Small intestine (tissue), 7 donors: ENCODE measurements around the gene RTL10. TPM values are rescaled to one million over a fixed set of nuclear protein-coding genes. Genes with fewer than 3 reads are reported as not detected.

Experiments used
- DNase-seq, 2 donors: peaks; one replicate each; pipeline versions ENCODE4 v3.0.0 to v3.0.0-alpha.2; 2013
- FAIRE-seq: peaks from 2 replicates; lab custom pipeline; 2012; peaks lifted over from hg19 to GRCh38; lab: Jason Lieb, UNC
- H3K27ac ChIP-seq, 3 donors: one replicate each; pipeline ENCODE4 v1.5.1; 2013; ENCODE audit warnings: low read length in 2 of 3, mild to moderate bottlenecking in 2 of 3, control low read depth in 1 of 3, inconsistent platforms in 1 of 3, low read depth in 1 of 3, moderate library complexity in 1 of 3
- H3K27me3 ChIP-seq, 3 donors: one replicate each; pipeline ENCODE4 v1.6.1; 2013; ENCODE audit warnings: low read length in 3 of 3, inconsistent platforms in 1 of 3; ENCODE audit not compliant: control insufficient read depth in 3 of 3, insufficient read depth in 3 of 3
- H3K36me3 ChIP-seq, 3 donors: one replicate each; pipeline ENCODE4 v1.6.1; 2013; ENCODE audit warnings: low read length in 3 of 3, inconsistent platforms in 1 of 3, low read depth in 1 of 3, mild to moderate bottlenecking in 1 of 3, moderate library complexity in 1 of 3; ENCODE audit not compliant: control insufficient read depth in 3 of 3, insufficient read depth in 2 of 3
- H3K4me1 ChIP-seq, 3 donors: one replicate each; pipeline ENCODE4 v1.6.1; 2013; ENCODE audit warnings: low read length in 2 of 3, inconsistent platforms in 1 of 3, low read depth in 1 of 3, mild to moderate bottlenecking in 1 of 3, moderate library complexity in 1 of 3; ENCODE audit not compliant: control insufficient read depth in 3 of 3, insufficient read depth in 2 of 3
- H3K4me3 ChIP-seq, 3 donors: one replicate each; pipeline ENCODE4 v1.5.1; 2013; ENCODE audit warnings: low read length in 3 of 3, control low read depth in 1 of 3, inconsistent platforms in 1 of 3, low read depth in 1 of 3, mild to moderate bottlenecking in 1 of 3, moderate library complexity in 1 of 3
- H3K9me3 ChIP-seq, 2 donors: one replicate each; pipeline ENCODE4 v1.6.1; 2013; ENCODE audit warnings: low read depth in 1 of 2, low read length in 1 of 2; ENCODE audit not compliant: control insufficient read depth in 2 of 2, insufficient read depth in 1 of 2
- WGBS, 3 donors: extraction: QIAGEN DNeasy Blood & Tissue Kit; methylation state at CpG; one replicate each; pipeline ENCODE4 v1.1.7; 2013; 5-methylcytosine and 5-hydroxymethylcytosine counted together
- polyA plus RNA-seq, 4 donors: library from polyadenylated mRNA; stranded (reverse) in 3 of 4; unstranded in 1 of 4; fragments of 200-250 nt in 3 of 4; fragments of 120-200 nt in 1 of 4; gene quantifications; one replicate each; pipeline versions ENCODE4 v1.2.1 to v1.2.3, GENCODE V29; 2013
- donor health status: healthy with polysubstance abuse.
- donor health status: control.
- donor health status: control.
- donor health status: Bipolar disorder and iron deficiency.
- donor health status: healthy.

Gene RTL10
- polyA plus RNA-seq, 4 donors = 9.7 to 30.6 (median 22.3) TPM

GRCh38 chr22:19879992-19880785 lies 25.5 kb upstream of the RTL10 start:
- Histone ChIP-seq H3K9me3 (no peaks in the 10 kb centered on the region), H3K4me1 (peaks cover 0 to 7% (median 0%) of the 10 kb centered on the region in 3 donors), H3K27me3 (no peaks in the 10 kb centered on the region), H3K36me3 (peaks cover 0 to 60% (median 0%) of the 10 kb centered on the region in 3 donors), H3K27ac (peak overlapping the region in 1 of 3 donors; percentile 38), H3K4me3 (no peak overlapping the region)
- WGBS, 3 donors = 90 to 93% (median 92%) methylated on average over 34 of the region's 34 CpGs
- FAIRE-seq (no peak), DNase-seq (no peak)

- no peak for FAIRE-seq
- H3K27ac ChIP-seq = no peak overlapping the region
- no peak overlapping the region for H3K4me3 ChIP-seq
- 81 to 84% (median 81%) methylated on average over 2 to 4 of the region's 4 CpGs for WGBS, 3 donors
- peaks cover 0 to 7% (median 0%) of the 10 kb centered on the region in 3 donors for H3K4me1 ChIP-seq
- no peaks in the 10 kb centered on the region for H3K27me3 ChIP-seq
- DNase-seq = no peak
- no peaks in the 10 kb centered on the region for H3K9me3 ChIP-seq
- peaks cover 0 to 65% (median 0%) of the 10 kb centered on the region in 3 donors for H3K36me3 ChIP-seq
Observed at GRCh38 chr22:19879643-19879991, 24.9 kb upstream of the RTL10 start.

GRCh38 chr22:19879246-19879570 lies 24.5 kb upstream of the RTL10 start:
- Histone ChIP-seq H3K36me3 (peaks cover 0 to 66% (median 0%) of the 10 kb centered on the region in 3 donors), H3K27ac (no peak overlapping the region), H3K9me3 (no peaks in the 10 kb centered on the region), H3K4me3 (no peak overlapping the region), H3K4me1 (peaks cover 0 to 7% (median 0%) of the 10 kb centered on the region in 3 donors), H3K27me3 (no peaks in the 10 kb centered on the region)
- no peak for FAIRE-seq
- WGBS, 3 donors = 92 to 95% (median 93%) methylated on average over 13 of the region's 13 CpGs
- no peak for DNase-seq

GRCh38 chr22:19878461-19879245 lies 24.0 kb upstream of the RTL10 start:
- 88 to 93% (median 89%) methylated on average over 16 of the region's 16 CpGs for WGBS, 3 donors
- H3K9me3 ChIP-seq = no peaks in the 10 kb centered on the region
- H3K36me3 ChIP-seq = peaks cover 0 to 69% (median 0%) of the 10 kb centered on the region in 3 donors
- H3K4me1 ChIP-seq = peaks cover 0 to 7% (median 0%) of the 10 kb centered on the region in 3 donors
- no peak overlapping the region for H3K4me3 ChIP-seq
- no peak overlapping the region for H3K27ac ChIP-seq
- DNase-seq (no peak), FAIRE-seq (no peak)
- H3K27me3 ChIP-seq = no peaks in the 10 kb centered on the region

- peaks cover 0 to 64% (median 0%) of the 10 kb centered on the region in 3 donors for H3K36me3 ChIP-seq
- H3K27ac ChIP-seq = no peak overlapping the region
- peaks cover 0 to 7% (median 0%) of the 10 kb centered on the region in 3 donors for H3K4me1 ChIP-seq
- FAIRE-seq (no peak), DNase-seq (no peak)
- no peaks in the 10 kb centered on the region for H3K27me3 ChIP-seq
- 90 to 91% (median 90%) methylated on average over 20 of the region's 20 CpGs for WGBS, 3 donors
- H3K9me3 ChIP-seq = no peaks in the 10 kb centered on the region
- no peak overlapping the region for H3K4me3 ChIP-seq
Observed at GRCh38 chr22:19877626-19878339, 23.1 kb upstream of the RTL10 start.

- Histone ChIP-seq H3K27me3 (no peaks in the 10 kb centered on the region), H3K9me3 (no peaks in the 10 kb centered on the region), H3K27ac (no peak overlapping the region), H3K4me3 (no peak overlapping the region), H3K4me1 (peaks cover 0 to 6% (median 0%) of the 10 kb centered on the region in 3 donors), H3K36me3 (peaks cover 0 to 59% (median 0%) of the 10 kb centered on the region in 3 donors)
- no peak for FAIRE-seq
- WGBS, 3 donors = 89 to 93% (median 92%) methylated on average over 12 to 18 of the region's 18 CpGs
- no peak for DNase-seq
Observed at GRCh38 chr22:19876941-19877625, 22.4 kb upstream of the RTL10 start.

- Histone ChIP-seq H3K4me1 (no peaks in the 10 kb centered on the region), H3K27ac (no peak overlapping the region), H3K4me3 (no peak overlapping the region), H3K36me3 (peaks cover 0 to 59% (median 0%) of the 10 kb centered on the region in 3 donors), H3K9me3 (no peaks in the 10 kb centered on the region), H3K27me3 (no peaks in the 10 kb centered on the region)
- DNase-seq = no peak
- 64 to 77% (median 74%) methylated on average over 18 to 21 of the region's 21 CpGs for WGBS, 3 donors
- no peak for FAIRE-seq
Observed at GRCh38 chr22:19876314-19876940, 21.8 kb upstream of the RTL10 start.
